ENCODE results near the gene IFRD2. TPM values are rescaled to one million over a fixed set of nuclear protein-coding genes. Genes with fewer than 3 reads are reported as not detected.

Gene IFRD2
- 37.8 TPM for total RNA-seq

- DNase-seq, result peak; percentile 99
These were observed at the start of gene IFRD2 for GRCh38 chr3:50292159-50293078. TSS of gene IFRD2 (minus strand) at chr3:50292429. CDS start at chr3:50292274, 155 bp downstream.

- no peak for DNase-seq
These were observed 49.3 kb upstream of the IFRD2 start for GRCh38 chr3:50341537-50341936.

- DNase-seq, result peak; percentile 80
These were observed 48.5 kb upstream of the IFRD2 start, which contains the start of gene RASSF1 for GRCh38 chr3:50340448-50341329. TSS of gene RASSF1 (minus strand) at chr3:50340836. CDS start at chr3:50340805, 31 bp downstream.

- no peak for DNase-seq
These were observed 47.9 kb upstream of the IFRD2 start for GRCh38 chr3:50340147-50340447.

DNA sequence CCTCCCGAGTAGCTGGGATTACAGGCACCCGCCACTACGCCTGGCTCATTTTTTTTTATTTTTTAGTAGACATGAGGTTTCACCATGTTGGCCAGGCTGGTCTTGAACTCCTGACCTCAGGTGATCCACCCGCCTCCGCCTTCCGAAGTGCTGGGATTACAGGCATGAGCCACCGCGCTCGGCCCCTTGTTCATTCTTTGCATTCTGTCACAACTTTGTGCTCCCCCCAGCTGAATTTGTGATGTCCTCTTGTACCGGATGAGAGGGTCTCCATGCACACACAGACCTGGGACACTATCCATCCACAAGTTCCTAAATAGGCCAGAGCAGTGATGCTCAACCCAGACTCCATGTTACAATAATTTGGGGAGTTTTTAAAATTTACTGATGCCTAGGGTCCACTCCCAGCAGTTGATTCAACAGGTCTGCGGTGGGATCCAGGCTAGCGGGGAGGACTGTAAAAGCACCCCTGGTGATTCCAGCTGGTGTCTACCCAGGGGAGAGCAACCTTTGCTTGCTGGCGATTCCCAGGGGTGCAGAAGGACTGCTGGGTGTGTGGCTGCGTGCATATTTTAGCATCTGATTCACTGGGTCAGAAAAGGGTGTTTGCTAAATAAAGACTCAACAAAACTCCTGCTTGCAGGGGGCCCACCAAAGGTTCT is 47.4 kb upstream of the IFRD2 start:
- no peak for DNase-seq

- DNase-seq, result no peak
These were observed 46.7 kb upstream of the IFRD2 start for GRCh38 chr3:50338965-50339364.

DNA sequence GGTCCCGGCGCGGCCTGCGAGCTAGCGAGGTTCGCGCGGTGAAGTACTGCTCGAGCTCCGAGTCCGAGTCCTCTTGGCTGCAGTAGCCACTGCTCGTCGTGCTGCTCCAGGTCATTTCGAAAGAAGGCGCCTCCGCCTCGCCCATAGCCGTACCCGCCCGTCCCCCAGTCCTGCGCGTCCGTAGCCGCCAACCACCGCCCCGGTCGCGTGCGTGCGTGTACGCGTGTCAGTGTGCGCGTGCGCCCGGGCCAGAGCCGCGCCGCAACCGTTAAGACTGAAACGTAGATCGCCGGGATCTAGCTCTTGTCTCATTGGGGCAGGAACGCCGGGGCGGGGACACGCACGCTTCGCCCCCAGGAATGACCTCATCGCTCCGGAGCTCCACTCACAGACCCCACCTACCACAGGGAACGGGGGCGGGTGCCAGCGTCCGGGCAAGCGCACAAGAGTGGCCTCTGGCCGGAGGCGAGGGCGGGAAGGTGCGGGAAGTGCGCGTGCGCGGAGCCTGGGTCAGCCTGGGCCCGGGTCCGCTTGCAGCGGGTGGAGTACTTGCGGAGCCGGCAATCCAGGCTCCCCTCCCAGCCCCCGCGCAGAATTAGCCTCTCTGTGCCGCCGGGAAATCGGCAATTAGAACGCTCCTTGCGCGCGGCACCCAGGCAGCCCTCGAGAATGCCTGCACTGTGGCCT is 45.1 kb upstream of the IFRD2 start:
- DNase-seq, result peak; percentile 99

GRCh38 chr3:50336452-50337174 is 44.4 kb upstream of the IFRD2 start:
- DNase-seq, result peak; percentile 45

DNA sequence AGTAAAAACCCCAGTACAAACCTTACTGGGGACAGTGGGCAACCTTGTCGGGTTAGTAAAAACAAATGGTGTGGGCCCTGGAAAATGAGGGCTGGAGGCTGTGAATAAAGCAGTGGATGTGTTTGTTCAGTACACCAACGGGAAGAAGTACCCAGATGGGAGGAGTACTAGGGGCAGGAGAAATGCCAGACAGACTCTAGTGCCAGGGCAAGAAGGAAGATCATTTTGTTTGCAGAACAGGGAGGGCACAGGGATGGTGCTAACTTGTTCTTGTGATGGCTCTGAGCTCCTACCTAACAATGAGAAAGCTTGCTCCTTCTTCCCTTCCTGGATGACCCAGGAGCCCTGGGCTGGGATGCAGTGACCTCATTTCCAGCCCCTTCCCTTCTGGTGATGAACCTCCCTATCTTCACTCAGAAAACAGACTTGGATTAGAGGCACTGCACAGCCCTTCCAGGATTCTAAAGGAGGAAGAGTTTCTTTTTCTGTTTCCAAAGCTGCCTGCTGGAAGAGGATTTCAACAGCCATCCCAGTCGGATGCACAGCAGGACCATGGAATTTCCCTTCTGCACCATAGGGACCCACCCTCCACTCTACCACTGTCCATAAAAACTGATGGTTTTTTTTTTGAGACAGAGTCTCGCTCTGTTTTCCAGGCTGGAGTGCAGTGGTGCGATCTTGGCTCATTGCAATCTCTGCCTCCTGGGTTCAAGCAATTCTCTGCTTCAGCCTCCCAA is 42.3 kb upstream of the IFRD2 start:
- DNase-seq, result no peak

- no peak for DNase-seq
These were observed 41.6 kb upstream of the IFRD2 start for GRCh38 chr3:50333744-50334328.

- DNase-seq, result no peak
These were observed 39.2 kb upstream of the IFRD2 start for GRCh38 chr3:50331364-50331907.

DNA sequence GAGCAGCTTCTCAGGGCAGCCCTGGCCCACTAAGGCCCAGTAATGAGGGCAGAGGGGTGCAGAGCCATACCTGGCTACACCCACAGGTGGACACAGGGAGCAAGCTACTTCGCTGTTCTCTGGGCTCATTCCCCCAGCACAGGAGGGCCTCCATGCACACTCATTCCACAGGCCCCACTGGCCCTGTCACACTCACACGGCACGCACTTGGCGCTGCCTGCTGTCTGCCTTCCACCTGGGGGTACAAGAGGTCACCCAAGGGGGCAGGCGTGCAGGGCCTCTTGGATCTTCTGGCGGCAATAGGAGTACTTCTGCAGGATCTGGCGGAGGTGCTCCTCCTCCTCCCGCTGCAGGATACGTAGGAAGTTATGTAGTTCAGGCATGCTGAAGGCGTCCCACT is 38.1 kb upstream of the IFRD2 start:
- no peak for DNase-seq

- DNase-seq, result peak; percentile 99
These were observed 35.9 kb upstream of the IFRD2 start, which contains the start of gene TUSC2 for GRCh38 chr3:50327943-50328691. TSS of gene TUSC2 (minus strand) at chr3:50328223. CDS start at chr3:50328099, 124 bp downstream.

GRCh38 chr3:50327129-50327528 is 34.9 kb upstream of the IFRD2 start:
- DNase-seq, result no peak

GRCh38 chr3:50326182-50326541 is 33.9 kb upstream of the IFRD2 start:
- DNase-seq, result no peak

- DNase-seq, result no peak
These were observed 33.4 kb upstream of the IFRD2 start for GRCh38 chr3:50325497-50326181.

DNA sequence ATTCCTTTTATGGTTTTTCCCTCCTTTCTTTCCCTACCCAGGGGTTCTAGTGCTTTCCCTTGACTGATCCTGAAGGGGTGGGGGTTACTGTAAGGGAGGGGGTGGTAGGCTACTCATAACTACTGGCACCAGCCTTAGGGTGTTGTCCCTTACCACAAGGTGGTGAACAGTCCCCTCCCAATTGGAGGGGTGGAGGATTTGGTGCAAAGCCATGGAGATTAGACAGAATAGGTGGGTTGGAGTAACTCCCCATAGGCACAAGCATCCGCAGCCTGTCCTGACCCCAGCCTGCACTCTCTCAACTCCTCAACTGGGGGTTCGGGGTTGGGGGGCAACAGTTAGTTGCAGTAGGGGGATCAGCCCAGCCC is 32.9 kb upstream of the IFRD2 start:
- no peak for DNase-seq

DNA sequence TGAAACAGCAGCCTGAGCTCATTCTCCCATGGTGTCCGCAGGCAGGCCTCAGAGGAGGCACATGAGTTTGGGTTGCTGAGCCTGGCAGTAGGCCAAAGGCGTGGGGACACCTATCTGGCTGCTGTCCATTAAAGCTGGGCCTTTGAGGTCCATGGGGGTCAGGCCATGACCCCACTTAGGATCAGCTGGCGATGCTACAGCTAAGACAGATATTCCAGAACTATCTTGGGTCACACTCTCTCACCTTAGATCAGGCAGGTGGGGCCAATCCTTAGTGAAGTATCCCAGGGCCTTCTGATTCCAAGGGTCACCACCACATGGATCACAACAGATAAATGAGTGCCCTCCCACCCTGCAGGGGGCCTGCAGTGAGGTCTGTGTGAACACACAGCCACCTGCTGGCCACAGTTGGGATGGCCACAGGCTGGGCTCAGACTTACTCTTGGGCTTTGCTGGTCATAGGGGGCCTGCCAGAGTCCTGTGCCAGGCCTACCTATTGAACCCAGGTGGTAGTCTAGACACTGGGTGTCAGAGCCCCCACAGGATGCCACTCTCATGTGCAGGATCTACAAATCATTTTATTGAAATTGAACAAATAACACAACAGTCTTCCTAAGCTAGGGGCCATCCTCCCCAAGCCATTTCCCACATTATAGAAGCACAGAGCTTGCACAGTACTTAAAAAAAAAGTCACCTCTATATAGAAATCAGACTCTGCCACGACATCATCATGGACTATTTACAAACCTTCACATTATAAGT is 32.3 kb upstream of the IFRD2 start:
- peak; percentile 70 for DNase-seq

Data from tongue (tissue), 2 donors.